ENCODE results near the gene PLIN3.
"Not testable (repeated sequence)": the region's sequence is repeated elsewhere in the genome, so short reads cannot be mapped to it uniquely, and the experiment has no call there.

Gene PLIN3

GRCh38 chr19:4891066-4891465 lies 23.6 kb upstream of the PLIN3 start:
- no peak for ATAC-seq

GRCh38 chr19:4889034-4889815 lies 21.8 kb upstream of the PLIN3 start:
- no peak for ATAC-seq

DNA sequence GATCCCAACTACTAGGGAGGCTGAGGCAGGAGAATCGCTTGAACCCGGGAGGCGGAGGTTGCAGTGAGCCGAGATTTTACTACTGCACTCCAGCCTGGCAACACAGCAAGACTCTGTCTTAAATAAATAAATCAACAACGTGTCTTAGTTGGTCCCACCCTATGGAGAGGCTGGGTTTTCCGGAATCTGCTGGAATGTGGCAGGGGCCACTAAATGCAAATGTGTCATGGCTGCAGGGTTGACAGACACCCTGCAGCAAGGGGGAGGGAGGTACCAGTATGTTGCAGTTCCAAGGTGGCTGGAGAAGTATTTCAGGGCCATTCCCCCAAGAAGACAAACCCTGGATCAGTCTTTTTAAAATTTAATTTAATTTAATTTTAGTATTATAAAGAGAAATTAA lies 20.3 kb upstream of the PLIN3 start:
- ATAC-seq: not testable (repeated sequence)

DNA sequence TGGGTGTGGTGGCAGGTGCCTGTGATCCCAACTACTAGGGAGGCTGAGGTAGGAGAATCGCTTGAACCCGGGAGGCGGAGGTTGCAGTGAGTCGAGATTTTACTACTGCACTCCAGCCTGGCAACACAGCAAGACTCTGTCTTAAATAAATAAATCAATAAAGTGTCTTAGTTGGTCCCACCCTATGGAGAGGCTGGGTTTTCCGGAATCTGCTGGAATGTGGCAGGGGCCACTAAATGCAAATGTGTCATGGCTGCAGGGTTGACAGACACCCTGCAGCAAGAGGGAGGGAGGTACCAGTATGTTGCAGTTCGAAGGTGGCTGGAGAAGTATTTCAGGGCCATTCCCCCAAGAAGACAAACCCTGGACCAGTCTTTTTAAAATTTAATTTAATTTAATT lies 17.5 kb upstream of the PLIN3 start:
- ATAC-seq: not testable (repeated sequence)

- ATAC-seq: not testable (repeated sequence)
Measured at GRCh38 chr19:4882874-4883273, 15.4 kb upstream of the PLIN3 start.

GRCh38 chr19:4879041-4879440 lies 11.6 kb upstream of the PLIN3 start:
- no peak for ATAC-seq

GRCh38 chr19:4878491-4878968 lies 11.1 kb upstream of the PLIN3 start:
- ATAC-seq: no peak

- ATAC-seq: no peak
Measured at GRCh38 chr19:4877753-4878490, 10.5 kb upstream of the PLIN3 start.

GRCh38 chr19:4873930-4874329 lies 6.5 kb upstream of the PLIN3 start:
- no peak for ATAC-seq

DNA sequence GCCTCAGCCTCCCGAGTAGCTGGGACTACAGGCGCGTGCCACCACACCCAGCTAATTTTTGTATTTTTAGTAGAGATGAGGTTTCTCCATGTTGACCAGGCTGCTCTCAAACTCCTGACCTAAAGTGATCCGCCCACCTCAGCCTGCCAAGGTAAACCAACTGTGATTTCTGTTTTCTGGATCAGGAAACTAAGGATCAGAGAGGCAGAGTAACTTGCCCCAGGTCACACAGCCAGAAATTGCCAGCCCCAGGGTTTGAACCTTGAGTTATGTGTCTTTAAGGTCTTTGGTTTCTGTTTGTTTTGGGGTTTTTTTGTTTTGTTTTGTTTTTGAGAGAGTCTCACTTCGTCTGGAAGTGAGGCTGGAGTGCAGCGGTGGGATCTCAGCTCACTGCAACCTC lies 4.2 kb upstream of the PLIN3 start:
- ATAC-seq: no peak

DNA sequence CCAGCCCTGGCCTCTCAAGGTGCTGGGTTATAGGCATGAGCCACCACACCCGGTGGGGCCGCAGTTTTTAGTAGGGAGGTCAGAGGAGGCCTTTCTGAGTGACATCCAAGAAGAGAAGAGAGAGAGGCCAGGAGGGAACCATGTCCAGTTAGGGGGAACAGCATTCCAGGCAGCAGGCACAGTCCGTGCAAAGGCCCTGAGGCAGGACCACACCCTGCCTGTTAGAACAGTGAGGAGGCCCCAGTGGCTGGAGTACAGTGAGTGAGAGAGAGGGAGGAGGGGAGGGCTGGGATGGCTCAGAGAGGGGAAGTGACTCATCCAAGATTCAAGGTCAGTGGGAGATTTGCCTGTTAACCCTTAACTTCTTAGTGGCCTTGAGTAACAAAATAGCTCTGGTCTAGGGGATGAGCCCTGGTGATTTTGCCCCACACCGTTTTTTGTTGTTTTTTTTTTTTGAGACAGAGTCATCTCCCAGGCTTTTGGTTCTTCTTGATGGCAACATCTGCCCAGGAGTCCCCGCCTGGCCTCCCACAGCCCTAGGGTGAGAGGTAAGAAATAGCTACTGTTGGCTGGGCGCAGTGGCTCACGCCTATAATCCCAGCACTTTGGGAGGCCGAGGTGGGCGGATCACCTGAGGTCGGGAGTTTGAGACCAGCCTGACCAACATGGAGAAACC lies 2.7 kb upstream of the PLIN3 start:
- ATAC-seq: peak; percentile 18 to 23

DNA sequence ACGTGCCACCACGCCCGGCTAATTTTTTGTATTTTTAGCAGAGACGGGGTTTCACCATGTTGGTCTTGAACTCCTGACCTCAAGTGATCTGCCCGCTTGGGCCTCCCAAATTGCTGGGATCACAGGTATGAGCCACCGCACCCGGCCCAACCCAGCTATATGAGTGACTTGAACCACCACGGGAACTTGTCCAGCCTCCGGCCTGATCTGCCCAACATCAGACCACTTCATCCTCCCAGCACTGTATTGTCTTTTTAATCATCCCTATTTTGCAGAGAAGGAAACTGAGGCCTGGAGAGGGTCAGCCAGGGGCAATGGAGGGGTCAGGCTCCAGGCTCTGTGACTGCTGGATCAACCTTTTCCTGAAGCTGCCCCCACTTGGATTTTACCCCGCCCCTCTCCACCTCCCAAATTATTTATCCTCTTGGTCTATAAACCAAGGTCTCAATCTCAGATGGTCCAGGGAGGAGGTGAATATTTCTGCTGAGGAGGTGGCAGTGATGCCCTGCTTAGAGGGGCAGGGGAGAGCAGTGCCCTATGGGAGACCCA lies 893 bp upstream of the PLIN3 start:
- no peak for ATAC-seq

DNA sequence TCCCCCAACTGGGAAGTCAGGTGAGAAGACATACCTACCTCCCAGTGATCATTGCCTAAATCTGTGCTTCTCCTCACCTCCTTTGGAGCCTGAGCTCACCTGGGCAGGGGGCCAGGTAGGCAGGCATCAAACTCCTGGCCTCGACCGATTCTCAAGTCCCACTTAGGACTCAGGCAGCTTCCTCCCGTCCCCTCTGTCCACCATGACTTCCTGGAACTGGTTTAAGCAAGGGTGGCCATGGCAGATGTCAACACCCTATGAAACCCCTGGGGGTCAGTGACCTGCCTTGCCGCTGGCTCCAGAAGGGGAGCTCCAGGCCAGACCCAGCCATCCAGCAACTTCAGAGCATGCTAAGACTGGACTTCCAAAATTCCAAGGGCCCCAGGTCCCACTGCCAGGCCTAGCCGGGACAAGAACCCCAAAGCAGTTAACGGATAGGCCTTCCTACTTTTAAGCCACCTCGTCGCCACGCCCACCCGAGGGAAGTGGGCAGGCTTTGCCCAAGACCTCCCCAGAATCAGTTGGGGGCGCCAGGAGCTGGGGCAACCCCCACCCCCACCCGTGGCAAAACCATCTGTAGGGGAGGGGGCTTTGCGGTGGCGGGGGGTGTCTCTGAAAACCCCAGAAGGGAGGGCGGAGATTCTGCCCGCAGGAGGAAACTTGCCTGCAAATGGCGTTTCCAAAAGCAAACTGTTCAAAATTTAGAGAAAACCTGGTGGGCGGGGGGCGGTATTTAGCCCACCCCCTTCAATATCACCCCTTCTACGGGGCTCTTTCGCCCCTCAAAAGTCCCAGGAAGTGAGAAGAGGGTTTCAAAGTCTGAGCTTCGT lies 657 bp downstream of the PLIN3 start:
- no peak for ATAC-seq

DNA sequence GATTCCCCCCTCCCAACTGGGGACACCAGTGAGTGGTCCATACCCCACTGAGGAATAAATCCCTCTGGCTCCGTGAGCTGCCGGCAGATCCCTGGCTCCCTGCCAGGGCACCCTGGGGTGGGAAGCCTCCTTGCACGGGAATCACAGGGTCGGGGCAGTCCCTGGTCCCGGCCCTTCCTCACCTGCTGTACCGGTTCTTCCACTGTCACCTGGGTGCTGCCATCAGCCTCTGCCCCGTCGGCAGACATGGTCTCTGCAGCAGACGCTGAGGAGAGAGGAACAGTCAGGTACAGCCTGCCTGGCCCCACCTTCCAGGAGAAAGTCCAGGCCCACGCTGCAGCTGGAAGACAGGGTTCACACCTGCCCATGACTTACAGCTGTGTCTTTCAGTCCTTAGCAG lies 6.3 kb downstream of the PLIN3 start:
- ATAC-seq: no peak

DNA sequence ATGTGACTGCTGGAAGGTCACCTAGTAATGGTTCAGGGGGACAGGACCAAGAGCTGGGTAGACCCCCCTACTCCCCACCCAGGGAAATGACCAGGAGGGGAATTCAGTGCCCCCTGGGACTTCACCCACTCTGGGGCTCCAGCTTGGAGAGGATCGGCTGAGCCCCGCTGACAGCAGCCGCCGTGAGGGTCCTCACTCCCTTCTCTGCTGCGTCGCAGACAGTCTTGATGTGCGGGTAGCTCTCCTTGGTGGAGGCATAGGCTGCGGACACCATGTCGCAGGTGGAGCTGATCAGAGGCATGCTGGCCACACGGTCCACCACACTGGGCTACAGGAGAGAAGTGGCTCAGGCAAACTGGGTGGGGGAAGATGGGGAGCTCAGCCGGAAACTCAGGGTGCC lies 7.8 kb downstream of the PLIN3 start:
- ATAC-seq: no peak

DNA sequence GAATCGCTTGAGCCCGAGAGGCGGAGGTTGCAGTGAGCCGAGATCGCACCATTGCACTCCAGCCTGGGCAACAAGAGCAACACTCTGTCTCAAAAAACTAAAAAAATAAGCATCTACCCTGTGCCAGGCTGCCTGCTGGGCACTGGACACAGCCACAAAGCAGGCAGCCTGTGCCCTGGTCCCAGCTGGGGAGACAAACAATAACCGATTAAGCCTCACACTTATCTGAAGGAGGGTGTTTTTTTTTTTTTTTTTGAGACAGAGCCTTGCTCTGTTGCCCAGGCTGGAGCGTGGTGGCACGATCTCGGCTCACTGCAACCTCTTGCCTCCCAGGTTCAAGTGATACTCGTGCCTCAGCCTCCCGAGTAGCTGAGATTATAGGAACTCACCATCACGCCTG lies 11.0 kb downstream of the PLIN3 start:
- ATAC-seq: not testable (repeated sequence)

DNA sequence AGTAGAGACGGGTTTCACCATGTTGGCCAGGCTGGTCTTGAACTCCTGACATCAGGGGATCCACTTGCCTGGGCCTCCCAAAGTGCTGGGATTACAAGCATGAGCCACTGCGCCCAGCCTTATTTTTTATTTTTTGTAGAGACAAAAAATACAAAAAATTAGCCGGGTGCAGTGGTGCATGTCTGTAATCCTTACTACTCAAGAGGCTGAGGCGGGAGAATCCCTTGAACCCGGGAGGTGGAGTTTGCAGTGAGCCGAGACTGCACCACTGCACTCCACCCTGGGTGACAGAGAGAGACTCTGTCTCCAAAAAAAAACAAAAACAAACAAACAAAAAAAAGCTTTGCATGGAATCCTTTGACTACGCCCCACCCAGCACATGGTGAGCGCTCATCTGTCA lies 14.0 kb downstream of the PLIN3 start:
- ATAC-seq: not testable (repeated sequence)

DNA sequence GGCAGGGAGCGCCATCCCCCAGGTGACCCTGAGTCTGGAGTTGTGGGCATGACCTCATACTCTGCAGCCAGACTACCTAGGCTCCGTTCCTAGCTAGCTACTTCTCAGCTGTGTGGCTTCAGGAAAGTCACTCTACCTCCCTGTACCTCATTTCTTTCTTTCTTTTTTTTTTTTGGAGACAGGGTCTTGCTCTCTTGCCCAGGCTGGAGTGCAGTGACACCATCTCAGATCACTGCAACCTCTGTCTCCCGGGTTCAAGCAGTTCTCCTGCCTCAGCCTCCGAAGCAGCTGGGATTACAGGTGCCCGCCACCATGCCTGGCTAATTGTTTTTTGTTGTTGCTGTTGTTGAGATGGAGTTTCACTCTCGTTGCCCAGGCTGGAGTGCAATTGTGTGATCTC lies 15.0 kb downstream of the PLIN3 start:
- ATAC-seq: no peak

- ATAC-seq: peak; percentile 73 to 89
Measured at GRCh38 chr19:4851551-4852290, 15.7 kb downstream of the PLIN3 start.

- no peak for ATAC-seq
Measured at GRCh38 chr19:4849019-4849418, 18.4 kb downstream of the PLIN3 start.

DNA sequence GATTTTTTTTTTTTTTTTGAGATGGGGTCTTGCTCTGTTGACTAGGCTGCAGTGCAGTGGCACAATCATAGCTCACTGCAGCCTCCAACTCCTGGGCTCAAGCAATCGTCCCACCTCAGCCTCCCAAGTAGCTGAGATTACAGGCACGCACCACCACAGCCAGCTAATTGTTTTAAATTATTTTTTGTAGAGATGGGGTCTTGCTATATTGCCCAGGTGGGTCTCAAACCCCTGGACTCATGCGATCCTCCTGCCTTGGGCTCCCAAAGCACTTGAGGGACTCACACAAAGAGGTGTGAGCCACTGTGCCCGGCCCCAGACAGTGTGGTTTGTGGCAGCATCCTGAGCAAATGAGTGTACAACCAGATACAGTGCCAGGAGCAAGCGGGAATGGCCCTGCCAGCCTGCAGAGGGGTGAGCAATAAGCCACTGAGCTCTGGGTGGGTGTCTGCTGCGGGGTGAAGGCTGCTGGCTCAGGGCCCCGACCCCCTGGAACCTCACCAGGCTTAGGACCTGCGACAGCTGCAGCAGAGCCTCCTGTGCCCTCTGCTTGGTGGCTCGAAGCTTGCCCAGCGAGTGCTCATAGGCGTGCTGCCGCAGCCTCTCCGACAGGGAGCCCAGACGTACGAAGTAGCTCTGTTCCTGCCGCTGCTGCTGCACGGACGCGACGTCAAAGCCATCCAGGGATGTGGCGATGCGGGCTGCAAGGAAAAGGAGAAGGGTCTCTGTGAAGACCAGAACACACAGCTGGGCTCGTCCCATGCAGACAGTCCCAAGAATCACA lies 20.1 kb downstream of the PLIN3 start:
- ATAC-seq: no peak
